ENCODE data around the gene ARMH3.

Gene ARMH3

DNA sequence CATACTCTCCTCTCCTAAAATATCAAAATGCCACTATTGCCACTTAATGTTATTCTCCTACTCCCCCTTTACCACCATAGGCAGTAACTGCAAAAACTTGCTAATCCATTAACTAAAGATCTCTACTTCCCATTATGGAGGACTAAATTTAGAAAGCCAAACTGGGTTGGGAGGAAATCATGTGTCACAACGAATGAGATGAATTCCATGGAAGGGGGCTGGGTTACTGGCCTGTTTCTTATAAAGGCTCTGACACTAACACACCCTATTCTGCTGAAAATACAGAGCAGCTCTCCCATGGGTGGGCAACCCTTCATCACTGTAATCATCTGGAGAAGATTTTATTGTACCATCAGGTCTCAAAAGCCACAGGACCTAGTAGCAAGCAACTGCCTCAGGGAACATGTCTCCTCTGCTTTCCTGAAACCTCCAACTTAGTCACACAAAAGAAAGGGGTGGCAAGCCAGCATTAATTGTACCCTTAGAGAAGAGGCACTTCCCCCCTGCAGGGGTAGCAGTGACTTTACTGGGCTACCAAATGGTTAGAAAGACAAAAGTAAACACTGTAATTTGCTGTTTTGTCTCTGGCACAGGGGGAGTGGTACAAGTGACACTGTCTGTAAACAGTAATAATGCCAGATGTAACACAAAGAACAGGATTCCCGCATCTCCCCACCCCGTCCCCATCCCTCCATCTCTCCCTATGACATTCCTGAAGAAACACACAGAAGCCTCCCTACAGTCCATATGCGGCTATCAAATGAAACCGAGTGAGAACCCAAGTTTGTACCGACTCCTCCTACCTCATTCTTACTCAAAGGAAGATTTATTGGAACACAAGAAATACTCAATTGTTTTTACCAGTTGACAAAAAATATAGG, 81.6 kb downstream of the ARMH3 start:
- DNase-seq, result peak; percentile 45

DNA sequence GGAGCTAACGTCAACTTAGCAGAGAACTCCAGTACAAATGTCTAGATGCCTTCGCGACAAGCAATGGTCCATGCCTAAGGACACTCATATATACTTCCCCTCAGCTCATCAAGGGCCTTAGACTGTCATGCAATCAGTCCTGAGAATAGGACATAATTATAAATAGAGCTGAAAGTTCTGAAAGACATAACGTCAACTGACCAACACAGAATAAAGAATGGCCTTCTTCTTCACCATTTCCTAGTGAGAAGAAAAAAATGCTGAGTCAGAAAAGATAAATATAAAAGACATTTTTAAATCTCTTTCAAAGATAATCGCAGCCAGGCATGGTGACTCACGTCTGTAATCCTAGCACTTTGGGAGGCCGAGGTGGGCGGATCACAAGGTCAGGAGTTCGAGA, 83.2 kb downstream of the ARMH3 start:
- no peak for DNase-seq

DNA sequence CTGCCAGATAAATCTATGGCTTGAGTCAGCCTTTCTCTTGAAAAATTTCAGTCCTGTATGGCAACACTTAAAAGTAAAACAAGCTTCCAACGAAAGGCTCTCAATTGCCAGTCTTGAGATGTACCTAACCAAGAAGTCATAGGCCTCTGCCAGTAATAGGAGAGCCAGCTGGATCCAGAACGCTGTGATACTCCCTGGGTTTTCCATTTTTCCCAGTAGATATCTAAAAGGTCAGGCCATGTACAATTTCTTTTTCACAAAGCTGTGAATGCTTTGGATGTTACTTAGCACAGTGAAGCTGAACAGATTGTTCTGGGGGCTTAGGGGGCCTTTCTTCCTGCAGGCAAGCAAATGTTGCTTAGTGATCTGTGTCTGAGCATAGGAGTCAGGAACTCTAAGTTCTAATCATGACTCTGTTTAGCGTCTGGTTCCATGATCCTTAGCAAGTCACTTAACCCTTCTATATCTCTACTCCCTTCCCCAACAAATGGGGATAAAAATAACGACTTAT, 86.5 kb downstream of the ARMH3 start:
- no peak for DNase-seq

DNA sequence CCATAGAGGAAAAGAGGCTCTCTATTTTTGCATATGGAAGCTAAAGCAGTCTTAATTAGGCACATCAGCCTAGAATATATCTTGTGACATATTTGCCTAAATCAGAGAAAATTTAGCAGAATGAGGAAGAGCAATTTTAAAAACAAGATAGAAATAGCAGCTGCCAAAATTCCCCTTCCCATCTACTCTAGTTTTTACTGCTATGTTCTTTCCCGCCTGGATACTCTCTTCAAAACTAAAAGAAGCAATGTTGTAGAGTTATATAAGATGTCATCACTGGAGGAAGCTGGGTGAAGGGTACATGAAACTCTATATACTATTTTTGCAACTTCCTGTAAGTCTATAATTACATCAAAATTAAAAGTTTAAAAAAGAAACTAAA, 87.0 kb downstream of the ARMH3 start:
- no peak for DNase-seq

DNA sequence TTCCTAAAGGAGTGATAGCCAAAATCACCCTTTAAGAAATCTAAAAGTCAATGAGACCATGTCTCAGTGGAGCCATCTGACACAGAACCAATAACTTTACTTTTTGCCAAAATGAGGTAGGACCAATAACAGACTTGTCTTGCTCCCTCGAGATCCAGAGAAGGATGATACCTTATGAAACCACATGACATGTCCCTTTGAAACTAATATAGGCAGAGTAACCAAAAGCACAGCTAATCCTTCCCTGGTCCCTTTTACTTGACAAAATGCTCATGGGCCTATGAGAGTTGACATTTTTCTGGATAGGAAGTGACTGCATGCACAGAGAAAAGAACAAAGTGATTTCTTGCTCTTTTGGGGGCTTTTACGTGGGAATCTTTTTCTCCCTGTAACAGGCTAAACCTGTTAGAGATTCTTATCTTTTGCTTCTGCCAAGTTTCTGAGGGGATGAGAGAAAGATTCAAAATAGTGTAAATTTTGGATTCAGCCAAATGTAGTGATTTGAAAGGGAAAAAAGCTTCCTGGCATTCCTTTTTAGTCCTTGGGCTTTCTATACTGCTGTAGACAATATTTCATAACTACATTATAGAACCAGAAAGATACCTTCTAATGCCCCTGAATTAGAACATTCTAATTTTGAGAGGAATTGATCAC, 87.6 kb downstream of the ARMH3 start:
- no peak for DNase-seq

DNA sequence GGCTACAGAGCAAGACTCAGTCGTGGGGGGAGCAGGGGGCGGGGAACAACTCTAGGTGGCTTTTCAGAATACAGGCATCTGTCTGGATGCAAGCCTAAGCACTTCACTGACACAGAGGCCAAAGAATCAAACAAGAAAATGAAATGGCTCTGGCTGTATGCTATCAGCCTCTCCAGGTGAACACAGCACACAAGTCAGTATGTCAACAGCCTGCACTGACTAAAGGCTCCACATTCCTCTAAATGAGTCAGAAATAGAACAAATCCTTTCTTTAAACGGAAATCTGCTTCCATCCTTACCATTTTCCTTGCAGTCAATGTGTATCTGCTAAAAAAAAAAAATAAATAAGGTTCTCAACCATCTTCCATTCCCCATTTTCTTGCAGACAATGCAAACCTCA, 88.3 kb downstream of the ARMH3 start:
- no peak for DNase-seq

DNA sequence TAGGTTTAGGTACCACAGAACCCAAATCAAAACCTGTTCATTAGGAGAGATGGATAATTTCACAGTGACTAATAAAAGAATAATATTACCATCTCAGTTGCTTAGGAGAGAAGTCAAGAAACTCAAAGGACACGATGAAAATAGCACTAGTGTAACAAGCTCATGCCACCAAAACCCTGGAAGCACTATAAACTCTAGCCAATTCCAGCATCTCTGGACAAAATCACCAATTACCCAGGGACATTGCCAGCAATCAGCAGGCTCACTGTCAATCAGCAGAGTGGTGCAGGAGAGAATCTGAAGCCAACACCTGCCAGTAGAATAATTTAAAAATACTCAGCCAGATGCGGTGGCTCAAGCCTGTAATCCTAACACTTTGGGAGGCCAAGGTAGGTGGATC, 88.9 kb downstream of the ARMH3 start:
- no peak for DNase-seq

DNA sequence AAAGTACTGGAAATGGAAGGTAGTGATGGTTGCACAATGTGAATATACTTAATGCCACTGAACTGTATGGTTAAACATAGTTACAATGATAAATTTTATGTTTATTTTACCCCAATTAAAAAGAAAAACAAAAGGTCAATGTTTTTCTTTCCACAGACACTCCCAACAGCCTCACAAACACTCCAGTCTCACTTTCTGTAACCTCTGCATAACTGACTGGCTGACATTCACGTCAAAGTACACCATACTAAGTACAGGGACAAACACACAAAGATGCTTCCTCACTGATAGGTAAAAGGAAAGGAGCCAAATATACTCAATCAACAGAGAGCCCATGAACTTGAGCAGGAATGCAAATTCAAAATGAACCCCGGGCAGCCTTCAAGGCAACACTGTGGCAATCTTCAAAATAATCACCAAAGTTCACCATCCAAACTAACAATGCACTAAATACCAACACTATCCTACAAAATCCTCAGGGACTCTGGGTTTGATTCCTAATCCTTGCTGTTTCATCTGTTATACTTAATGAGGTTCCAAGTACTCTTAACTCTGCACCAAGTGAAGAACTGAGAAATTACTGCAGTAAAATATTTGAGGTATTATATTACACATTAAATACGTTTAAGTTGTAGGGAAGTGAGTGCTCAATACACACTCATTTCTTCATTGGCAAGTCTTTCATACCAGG, 90.8 kb downstream of the ARMH3 start:
- no peak for DNase-seq

DNA sequence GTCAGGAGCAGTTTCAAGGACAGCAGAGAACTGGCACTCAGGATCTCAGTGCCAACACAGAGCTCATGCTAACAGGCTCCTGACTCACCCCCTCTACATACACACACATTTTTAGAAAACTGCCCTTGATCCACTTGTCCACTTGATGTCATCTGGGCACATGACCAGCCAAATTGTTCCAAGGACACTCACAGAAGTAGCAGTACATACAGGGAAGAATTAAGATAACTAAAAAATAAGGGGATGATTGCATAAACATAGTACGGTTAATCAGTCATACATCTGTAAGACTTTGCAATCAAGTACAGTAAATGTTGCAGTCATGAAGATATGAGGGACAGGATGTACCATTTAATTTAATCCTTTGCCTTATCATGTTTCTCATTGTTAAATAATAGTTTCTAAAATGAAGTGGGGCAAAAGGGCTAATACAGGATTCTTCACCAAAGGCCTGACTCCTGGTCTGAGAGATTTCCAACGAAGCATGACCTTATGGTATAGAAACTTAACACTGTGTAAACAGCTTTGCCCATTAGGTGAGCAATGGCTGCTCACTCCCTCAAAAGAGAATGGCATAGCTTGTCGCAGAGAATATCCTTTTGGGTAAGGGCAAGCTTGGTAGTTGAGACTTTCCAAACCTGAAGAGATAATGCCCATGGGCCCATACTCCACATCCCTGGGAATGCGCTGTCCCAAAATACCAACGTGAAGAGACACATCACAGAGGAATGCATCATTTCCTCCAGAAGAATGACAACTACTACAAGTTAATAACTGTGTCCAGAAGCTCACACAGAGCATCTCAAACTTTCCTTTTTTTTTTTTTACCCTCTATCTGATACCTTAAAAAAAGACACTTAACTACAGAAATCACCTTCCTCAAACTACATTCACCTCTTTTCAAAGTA, 94.1 kb downstream of the ARMH3 start:
- DNase-seq, result no peak

DNA sequence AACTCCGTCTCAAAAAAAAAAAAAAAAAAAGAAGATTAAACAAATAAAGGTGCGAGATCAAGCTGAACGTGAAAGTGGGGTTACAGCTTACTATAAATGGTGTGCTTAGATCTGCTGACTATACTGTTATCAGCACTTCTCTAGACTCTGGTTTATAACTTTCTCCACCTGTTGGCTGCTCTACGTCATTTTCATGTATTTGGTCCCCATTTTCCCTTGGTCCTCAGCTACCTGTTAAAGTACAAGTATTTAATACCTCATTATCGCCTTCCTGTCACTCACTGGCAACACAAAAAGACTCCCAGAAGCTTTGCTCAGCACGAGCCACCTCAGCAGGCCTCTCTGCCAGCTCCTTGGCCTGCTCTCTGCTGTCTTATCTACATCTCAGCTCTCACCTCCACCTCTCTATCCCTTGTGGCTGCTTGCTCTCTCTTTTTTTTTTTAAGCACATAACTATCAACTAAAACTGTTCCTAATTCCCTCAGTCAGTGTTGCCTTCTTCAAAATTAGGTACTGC, 95.0 kb downstream of the ARMH3 start:
- no peak for DNase-seq

DNA sequence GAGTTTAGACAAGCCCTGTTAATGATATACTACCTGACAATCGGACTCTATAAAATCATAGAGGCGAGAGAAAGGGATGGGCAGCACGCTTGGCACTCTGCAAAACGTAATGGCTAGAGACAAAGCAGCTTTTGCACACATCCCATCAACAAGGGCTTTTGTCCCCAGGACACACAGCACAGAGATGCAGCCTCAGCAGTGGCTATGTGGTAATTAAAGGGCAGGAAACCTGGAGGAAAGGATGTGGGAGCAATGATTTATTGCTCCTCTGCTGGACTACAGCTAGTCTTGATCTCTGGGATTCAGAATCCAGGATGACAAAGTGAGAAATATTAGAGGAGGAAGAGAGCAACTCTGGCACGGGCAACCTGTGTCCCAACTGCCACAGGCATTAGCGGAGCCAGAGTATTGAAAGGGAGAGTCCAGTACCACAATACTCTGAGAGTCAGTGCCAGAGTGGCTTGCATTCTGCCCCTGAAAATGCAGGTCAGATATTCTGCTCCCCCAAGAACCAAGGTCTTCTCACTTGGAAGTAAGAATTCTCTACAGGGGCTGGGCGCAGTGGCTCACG, 96.5 kb downstream of the ARMH3 start:
- no peak for DNase-seq

DNA sequence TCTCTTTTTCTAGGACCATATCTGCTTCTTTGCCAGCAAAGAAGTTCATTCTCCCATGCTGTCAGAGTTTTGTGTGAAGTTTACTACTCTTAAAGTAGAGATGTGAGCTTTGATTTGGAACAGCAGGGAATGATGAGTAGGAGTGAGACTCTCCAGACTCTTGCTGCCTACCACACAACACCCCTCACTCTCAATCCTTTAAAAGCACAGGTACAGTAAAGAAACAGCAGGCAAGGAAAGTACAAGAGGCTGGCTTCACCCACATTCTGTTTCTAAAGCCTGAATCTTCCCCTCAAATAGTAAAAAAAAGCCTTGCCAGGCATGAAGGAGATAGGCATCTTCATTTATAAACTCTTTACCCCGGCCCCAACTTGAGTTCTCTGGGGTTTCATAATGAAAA, 97.3 kb downstream of the ARMH3 start:
- DNase-seq, result no peak

DNA sequence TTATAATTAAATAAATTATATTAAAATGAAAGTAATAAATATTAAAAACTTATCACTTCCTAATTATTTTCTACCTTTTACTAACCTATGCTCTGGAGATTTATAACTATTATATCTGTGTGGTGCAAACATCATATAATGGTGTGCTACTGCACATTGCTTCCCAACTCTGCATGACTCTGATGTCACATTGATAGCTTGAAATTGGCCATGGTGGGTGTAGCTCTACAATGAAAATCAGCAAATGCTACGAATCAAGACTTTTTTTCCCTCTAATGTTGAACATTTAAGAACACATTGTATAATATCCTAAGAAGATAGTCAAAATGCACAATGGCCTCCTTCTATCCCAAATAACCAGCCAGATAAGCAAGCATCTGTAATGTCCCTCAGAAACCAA, 99.1 kb downstream of the ARMH3 start:
- DNase-seq, result no peak

DNA sequence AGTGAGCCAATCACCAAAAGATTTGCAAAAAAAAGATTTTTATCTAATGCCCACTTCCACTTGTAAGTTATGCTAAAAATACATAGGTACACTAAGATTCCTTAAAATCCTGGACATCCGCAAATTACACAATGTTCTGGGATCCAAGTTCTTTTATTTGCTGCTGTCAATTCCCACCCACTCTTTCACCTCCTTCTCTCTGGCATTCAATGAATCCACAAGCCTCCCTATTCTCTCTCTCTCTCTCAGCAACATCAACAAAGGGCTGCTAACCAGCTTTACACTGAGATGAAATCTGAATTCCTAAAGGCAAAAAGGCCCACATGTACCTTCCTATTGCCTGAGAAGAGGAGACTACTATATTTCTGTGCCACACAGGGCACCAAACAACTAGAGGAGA, 99.9 kb downstream of the ARMH3 start:
- DNase-seq, result no peak

DNA sequence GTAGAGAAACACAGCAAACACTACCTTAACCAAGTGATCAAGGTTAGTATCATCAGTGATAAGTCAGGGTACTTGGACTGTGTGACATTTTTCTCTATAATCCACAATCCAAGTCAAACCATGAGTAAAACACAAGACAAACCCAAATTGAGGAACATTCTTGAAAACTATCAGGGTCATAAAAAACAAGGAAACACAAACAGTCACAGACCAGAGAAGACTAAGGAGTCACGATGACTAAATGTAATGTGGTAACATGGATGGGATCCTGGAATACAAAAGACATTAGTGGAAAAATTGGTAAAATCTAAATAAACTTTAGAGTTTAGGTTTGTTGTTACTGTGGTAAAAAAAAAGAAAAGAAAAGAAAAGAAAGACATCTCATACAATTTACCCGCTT, 103.8 kb downstream of the ARMH3 start:
- no peak for DNase-seq

DNA sequence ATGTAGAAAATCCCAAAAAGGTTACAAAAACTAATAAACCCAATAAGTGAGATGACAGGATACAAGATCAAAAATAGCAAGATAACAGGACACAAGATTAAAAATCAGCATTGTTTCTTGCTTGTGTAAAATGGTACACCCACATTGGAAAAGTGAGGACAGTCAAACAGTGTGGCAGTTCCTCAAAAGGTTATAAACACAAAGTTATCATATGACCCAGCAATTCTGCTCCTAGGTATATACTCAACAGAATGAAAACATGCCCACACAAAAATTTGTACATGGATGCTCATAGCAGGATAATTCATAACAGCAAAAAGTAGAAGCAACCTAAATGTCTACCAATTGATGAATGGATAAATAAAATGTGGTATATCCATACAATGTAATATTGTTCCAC, 105.8 kb downstream of the ARMH3 start:
- no peak for DNase-seq

DNA sequence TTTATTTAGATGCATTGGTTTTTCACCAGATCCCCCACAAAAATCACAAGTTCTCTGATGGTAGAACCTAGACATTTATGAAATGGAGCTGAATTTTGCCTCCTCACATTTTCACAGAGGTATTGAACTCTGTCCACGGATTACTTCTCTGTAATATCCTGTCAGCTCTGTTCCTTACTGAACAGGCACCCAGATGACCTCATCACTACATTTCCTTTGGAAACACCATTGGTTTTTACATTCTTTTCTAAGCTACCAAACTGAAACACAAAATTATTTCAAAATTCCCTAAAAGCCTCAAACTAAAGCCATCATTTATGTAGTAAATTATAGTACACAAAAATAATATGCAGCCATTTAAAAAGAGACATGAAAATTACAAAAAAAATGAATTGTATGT, 114.1 kb downstream of the ARMH3 start:
- no peak for DNase-seq

DNA sequence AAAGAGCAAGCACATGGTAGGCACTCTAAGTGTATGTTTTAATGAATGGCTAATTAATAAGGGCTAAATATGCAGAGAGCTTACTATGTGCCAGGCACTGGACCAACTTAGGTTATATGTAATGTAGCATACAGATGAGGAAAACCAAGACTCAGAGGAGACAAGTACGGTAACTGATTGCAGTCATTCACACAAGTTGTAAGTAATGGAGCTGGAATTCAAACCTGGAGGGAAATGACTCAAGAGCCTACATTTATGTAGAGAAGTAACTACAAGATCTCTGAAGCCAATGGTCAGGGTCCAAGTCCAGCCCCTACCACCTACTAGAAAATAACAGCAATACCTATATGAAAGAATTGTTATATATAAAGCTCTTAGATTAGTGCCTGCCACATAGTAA, 115.1 kb downstream of the ARMH3 start:
- no peak for DNase-seq

DNA sequence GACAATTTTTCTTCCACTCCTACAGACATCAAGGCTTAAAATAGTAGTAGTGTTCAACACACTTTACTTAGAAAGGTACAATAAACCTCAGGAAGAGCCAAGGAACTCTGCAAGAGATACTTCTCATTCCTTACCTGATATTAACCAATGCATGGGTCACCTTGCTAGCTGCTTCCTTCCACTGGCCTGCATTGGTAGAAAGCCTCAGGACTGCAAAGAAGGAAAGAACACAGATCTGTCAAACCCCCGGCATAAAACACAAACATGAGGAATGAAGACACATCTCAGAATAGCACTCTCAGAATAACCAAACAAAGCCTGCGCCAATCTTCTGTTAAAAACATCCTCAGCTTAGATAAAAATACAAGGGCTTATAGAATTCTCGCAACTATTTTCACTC, 116.2 kb downstream of the ARMH3 start:
- no peak for DNase-seq

DNA sequence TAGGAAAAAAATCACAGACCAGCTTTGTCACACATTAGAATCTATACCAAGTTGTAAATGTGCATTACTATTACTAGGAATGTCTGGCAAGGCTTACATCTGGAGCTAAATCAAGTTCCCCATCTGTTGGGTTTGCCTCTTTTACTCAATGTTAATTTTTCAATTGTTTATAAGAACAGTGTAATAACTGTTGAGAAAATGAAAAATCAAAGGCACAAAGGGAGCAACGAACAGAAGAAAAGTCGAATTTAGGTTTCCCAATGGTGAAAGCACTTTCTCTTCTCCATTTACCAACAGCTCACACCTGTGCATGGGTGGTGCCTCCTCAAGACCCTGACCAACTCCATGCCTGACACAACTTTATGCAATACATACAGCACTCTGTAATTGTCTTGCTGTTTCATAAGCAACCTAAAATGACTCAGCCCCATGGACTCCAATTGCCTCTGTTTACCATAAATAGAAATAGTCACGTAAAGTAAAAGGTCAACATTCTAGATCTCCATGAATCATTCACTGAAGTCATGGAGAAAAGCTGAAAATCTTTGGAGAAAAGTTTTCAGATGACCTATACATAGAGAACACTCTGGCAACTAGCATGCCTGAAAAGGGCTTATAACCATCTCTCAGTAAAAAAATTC, 116.8 kb downstream of the ARMH3 start:
- no peak for DNase-seq

DNA sequence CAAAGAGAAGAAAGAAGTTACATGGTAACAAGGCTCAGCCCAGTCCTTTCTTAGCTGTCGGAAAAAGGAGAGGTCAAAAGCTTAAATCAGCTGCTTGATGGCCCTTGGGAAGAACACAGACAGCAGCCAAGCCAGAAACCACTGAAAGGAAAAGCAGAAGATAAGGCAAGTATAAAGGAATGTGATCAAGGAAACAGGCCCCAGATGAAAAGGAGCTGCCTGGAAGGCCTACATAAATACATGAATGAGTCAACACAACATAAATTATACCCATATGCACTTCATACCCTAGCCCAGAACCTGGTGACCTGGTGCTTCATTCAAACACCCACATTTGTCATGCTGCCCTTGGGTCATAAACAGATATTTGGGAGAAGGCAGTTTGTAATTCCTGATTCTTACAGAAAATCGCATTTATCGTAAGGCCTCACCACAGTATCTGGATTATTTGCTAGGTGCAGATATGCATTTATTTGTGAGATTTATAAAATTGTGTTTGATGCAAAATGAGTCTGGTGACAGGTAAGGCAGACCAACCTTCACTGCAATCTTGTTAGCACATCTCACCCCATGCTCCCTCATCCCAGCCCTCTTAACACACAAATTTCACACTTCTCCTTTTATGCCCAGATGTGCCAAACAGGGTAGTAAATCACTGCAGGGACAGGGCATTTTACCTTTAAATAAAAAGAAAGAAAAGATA, 117.5 kb downstream of the ARMH3 start:
- peak; percentile 55 for DNase-seq

Measured in islet precursor cell (in vitro differentiated cells).